Astrocyte (in vitro differentiated cells and primary cell): ENCODE data around the gene TOB1.

Source experiments
- CTCF ChIP-seq: IDR thresholded peaks from 2 replicates; pipeline ENCODE4 v1.5.1; 2011; ENCODE audit warnings: low read depth, mild to moderate bottlenecking, inconsistent platforms, low read length, moderate library complexity; ENCODE audit not compliant: insufficient read depth
- EZH2 ChIP-seq: IDR thresholded peaks from 2 replicates; pipeline ENCODE4 v1.6.1; 2012; ENCODE audit warnings: mild to moderate bottlenecking, low read length, inconsistent platforms; ENCODE audit not compliant: insufficient read depth

DNA sequence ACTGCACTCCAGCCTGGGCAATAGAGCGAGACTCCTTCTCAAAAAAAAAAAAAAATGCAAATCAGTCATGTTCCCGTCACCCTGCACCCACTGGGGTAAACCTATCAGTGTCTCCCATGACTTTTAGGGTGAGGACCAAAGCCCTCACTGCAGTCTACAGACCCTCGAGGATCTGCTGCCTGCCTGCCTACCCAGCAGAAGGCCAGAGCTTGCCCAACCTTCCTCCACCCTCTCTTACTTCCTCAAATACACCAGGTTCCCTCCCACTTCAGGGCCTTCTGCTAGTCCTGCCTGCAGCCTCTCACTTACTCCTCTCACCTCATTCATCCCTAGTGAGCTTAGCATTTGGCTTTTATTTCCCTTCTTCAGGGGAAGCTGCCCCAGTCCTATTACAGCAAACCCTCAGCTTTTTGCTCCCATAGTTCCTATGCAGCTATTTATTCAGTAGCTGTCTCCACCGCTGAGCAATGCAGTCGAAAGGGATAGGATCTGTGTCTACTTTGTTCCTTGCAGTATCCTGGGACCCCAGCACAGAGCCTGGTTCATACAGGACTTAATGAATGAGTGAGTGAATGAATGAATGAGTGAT is 17.8 kb upstream of the TOB1 start:
- no peak for TF ChIP-seq CTCF
- TF ChIP-seq EZH2, result no peak
